WTC11 (cell line): Measurements from ENCODE around the gene EVA1A. TPM values are rescaled to one million over a fixed set of nuclear protein-coding genes. Genes with fewer than 3 reads are reported as not detected.

Experiments used
- ATAC-seq: fragments of 200-7000 bp; cut with Tn5 transposase; 2 replicates; pipeline ENCODE4 v1.10.0; 2021; ENCODE audit warnings: mild to moderate bottlenecking, moderate library complexity
- CTCF ChIA-PET: fragments of 300-600 bp; sonication (Branson Sonifier 250); formaldehyde crosslinking; loops from one replicate; lab custom pipeline; 2021; ENCODE audit warnings: antibody characterized with exemption; lab: Charles Lee
- POLR2A ChIA-PET: fragments of 350-600 bp; sonication (Branson Sonifier 250); formaldehyde crosslinking; loops from one replicate; lab custom pipeline; 2021; ENCODE audit warnings: antibody characterized with exemption; lab: Charles Lee
- DNase-seq: peaks from one replicate; pipeline ENCODE4 v3.0.0; 2021; ENCODE audit warnings: low spot score
- H3K27ac Mint-ChIP-seq: 2 replicates; pipeline ENCODE4 v1.8.0; 2021; ENCODE audit warnings: mixed read lengths
- H3K27me3 Mint-ChIP-seq: 2 replicates; pipeline ENCODE4 v1.8.0; 2021; ENCODE audit warnings: low read depth, mild to moderate bottlenecking, moderate library complexity, mixed read lengths
- H3K36me3 Mint-ChIP-seq: 2 replicates; pipeline ENCODE4 v1.8.0; 2021; ENCODE audit warnings: mixed read lengths
- H3K4me1 Mint-ChIP-seq: 2 replicates; pipeline ENCODE4 v1.8.0; 2022; ENCODE audit warnings: mixed read lengths
- H3K4me3 Mint-ChIP-seq: 2 replicates; pipeline ENCODE4 v1.8.0; 2021; ENCODE audit warnings: mild to moderate bottlenecking, moderate library complexity, mixed read lengths
- H3K9me3 Mint-ChIP-seq: 2 replicates; pipeline ENCODE4 v1.8.0; 2021; ENCODE audit warnings: mixed read lengths
- ARID4B ChIP-seq: sonication (generic); formaldehyde crosslinking; IDR thresholded peaks from 2 replicates; pipeline ENCODE4 v1.8.0; 2023; ENCODE audit warnings: missing genetic modification reagents, mild to moderate bottlenecking, borderline replicate concordance
- CREB1 ChIP-seq: sonication (generic); formaldehyde crosslinking; IDR thresholded peaks from 2 replicates; pipeline ENCODE4 v1.8.0; 2023; ENCODE audit warnings: mild to moderate bottlenecking, missing genetic modification reagents
- E2F1 ChIP-seq: sonication (generic); formaldehyde crosslinking; IDR thresholded peaks from 2 replicates; pipeline ENCODE4 v1.8.0; 2022; ENCODE audit warnings: mild to moderate bottlenecking, missing genetic modification reagents
- ERG ChIP-seq: fragments of 250-450 bp; sonication (Bioruptor Pico); IDR thresholded peaks from 2 replicates; pipeline ENCODE4 v1.8.0; 2021; ENCODE audit warnings: mild to moderate bottlenecking
- FOXJ3 ChIP-seq: sonication (generic); formaldehyde crosslinking; IDR thresholded peaks from 2 replicates; pipeline ENCODE4 v1.9.0; 2021; ENCODE audit warnings: missing genetic modification reagents, mild to moderate bottlenecking, borderline replicate concordance
- GRHL2 ChIP-seq: fragments of 250-450 bp; sonication (Bioruptor Pico); IDR thresholded peaks from 2 replicates; pipeline ENCODE4 v1.8.0; 2022; ENCODE audit warnings: mild to moderate bottlenecking, moderate library complexity; ENCODE audit not compliant: insufficient replicate concordance, severe bottlenecking
- MXD4 ChIP-seq: fragments of 250-450 bp; sonication (Bioruptor Pico); IDR thresholded peaks from 2 replicates; pipeline ENCODE4 v1.8.0; 2021; ENCODE audit warnings: mild to moderate bottlenecking, moderate library complexity, borderline replicate concordance
- MYBL2 ChIP-seq: sonication (generic); formaldehyde crosslinking; IDR thresholded peaks from 2 replicates; pipeline ENCODE4 v1.8.1; 2023; ENCODE audit warnings: mild to moderate bottlenecking, moderate library complexity, missing genetic modification reagents
- NFYB ChIP-seq: sonication (generic); formaldehyde crosslinking; conservative IDR thresholded peaks from 2 replicates; pipeline ENCODE4 v1.8.0; 2022; ENCODE audit warnings: low read depth, missing genetic modification reagents
- NR2C2 ChIP-seq: sonication (generic); formaldehyde crosslinking; IDR thresholded peaks from 2 replicates; pipeline ENCODE4 v1.8.0; 2022; ENCODE audit warnings: mild to moderate bottlenecking, missing genetic modification reagents
- NR3C1 ChIP-seq: sonication (generic); formaldehyde crosslinking; conservative IDR thresholded peaks from 2 replicates; pipeline ENCODE4 v1.8.1; 2023; ENCODE audit warnings: low read depth, mild to moderate bottlenecking, missing genetic modification reagents
- RELA ChIP-seq: sonication (generic); formaldehyde crosslinking; IDR thresholded peaks from 2 replicates; pipeline ENCODE4 v1.8.1; 2022; ENCODE audit warnings: missing genetic modification reagents, mild to moderate bottlenecking, borderline replicate concordance
- RORB ChIP-seq: fragments of 250-450 bp; sonication (Bioruptor Pico); IDR thresholded peaks from 2 replicates; pipeline ENCODE4 v1.9.0; 2021; ENCODE audit warnings: mild to moderate bottlenecking
- TEAD1 ChIP-seq: sonication (generic); formaldehyde crosslinking; IDR thresholded peaks from 2 replicates; pipeline ENCODE4 v1.8.0; 2022; ENCODE audit warnings: mild to moderate bottlenecking, missing genetic modification reagents
- ZNF138 ChIP-seq: sonication (generic); formaldehyde crosslinking; conservative IDR thresholded peaks from 2 replicates; pipeline ENCODE4 v1.8.1; 2022; ENCODE audit warnings: mild to moderate bottlenecking, moderate library complexity, missing genetic modification reagents
- ZNF396 ChIP-seq: fragments of 250-450 bp; sonication (Bioruptor Pico); IDR thresholded peaks from 2 replicates; pipeline ENCODE4 v1.8.0; 2021; ENCODE audit warnings: mild to moderate bottlenecking, moderate library complexity, borderline replicate concordance
- ZNF416 ChIP-seq: fragments of 250-450 bp; sonication (Bioruptor Pico); IDR thresholded peaks from 2 replicates; pipeline ENCODE4 v1.9.0; 2021; ENCODE audit warnings: mild to moderate bottlenecking, inconsistent platforms
- ZNF532 ChIP-seq: fragments of 250-450 bp; sonication (Bioruptor Pico); IDR thresholded peaks from 2 replicates; pipeline ENCODE4 v1.9.0; 2021; ENCODE audit warnings: mild to moderate bottlenecking, borderline replicate concordance
- total RNA-seq: library from RNA; stranded (reverse); gene quantifications from 3 replicates; pipeline ENCODE4 v1.2.3, GENCODE V29; 2021
- TF ChIP-seq, protein P1 (sequence below): sonication (generic); formaldehyde crosslinking; IDR thresholded peaks from 2 replicates; pipeline ENCODE4 v1.8.0; 2022; ENCODE audit warnings: mild to moderate bottlenecking, missing genetic modification reagents
- TF ChIP-seq, protein P2 (sequence below): sonication (generic); formaldehyde crosslinking; IDR thresholded peaks from 2 replicates; pipeline ENCODE4 v1.8.1; 2023; ENCODE audit warnings: mild to moderate bottlenecking, moderate library complexity, missing genetic modification reagents

Gene EVA1A
- total RNA-seq, 1 experiment from 2014 or later: 4.1 TPM

DNA sequence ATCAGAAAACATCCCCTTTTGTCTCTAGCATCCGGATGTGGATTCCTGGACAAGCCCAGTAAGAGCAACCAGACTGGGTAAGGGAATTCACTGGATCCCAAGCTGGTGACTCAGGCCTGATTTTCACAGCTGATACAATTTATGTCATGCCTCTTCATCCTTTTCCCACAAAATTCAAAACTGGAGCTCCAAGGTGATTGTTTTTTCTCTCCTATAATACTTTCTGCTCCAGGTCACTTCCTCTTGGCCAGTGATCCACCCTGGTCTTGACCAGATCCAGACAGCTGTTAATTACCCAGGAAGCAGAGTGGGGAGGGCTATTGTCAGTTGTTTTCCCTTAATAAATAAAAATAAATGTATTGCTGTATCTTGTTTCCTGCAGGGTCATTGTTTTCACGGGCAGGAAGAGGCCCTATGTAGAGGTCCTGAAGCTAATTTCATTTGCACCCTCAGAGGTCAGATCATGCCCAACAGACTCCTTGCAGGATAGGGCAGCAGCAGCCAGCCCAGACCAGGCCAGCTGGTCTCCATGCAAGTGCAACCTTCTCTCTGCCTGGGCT, 57.6 kb downstream of the EVA1A start:
- ChIA-PET POLR2A (no interaction called here), CTCF (no interaction called here)
- Mint-ChIP-seq H3K4me3 (no peak overlapping the region), H3K36me3 (peaks cover 19% of the 10 kb centered on the region), H3K27ac (no peak overlapping the region), H3K27me3 (no peaks in the 10 kb centered on the region), H3K9me3 (peaks cover 22% of the 10 kb centered on the region), H3K4me1 (no peaks in the 10 kb centered on the region)
- no peak for ATAC-seq
- TF ChIP-seq ZNF532 (CRISPR knock-in tag) (no peak), GRHL2 (CRISPR knock-in tag) (no peak), NR2C2 (CRISPR knock-in tag) (no peak), ZNF396 (no peak), NR3C1 (CRISPR knock-in tag) (no peak), FOXJ3 (CRISPR knock-in tag) (no peak), ERG (CRISPR knock-in tag) (no peak), RELA (CRISPR knock-in tag) (no peak), ARID4B (CRISPR knock-in tag) (no peak), MXD4 (CRISPR knock-in tag) (no peak), MYBL2 (CRISPR knock-in tag) (no peak), ZNF138 (CRISPR knock-in tag) (no peak), RORB (CRISPR knock-in tag) (no peak), ZNF416 (CRISPR knock-in tag) (no peak), NFYB (no peak), E2F1 (CRISPR knock-in tag) (no peak), TEAD1 (no peak), CREB1 (CRISPR knock-in tag) (no peak)
- TF ChIP-seq, protein P1, sequence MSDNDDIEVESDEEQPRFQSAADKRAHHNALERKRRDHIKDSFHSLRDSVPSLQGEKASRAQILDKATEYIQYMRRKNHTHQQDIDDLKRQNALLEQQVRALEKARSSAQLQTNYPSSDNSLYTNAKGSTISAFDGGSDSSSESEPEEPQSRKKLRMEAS (CRISPR knock-in tag): no peak
- TF ChIP-seq, protein P2, sequence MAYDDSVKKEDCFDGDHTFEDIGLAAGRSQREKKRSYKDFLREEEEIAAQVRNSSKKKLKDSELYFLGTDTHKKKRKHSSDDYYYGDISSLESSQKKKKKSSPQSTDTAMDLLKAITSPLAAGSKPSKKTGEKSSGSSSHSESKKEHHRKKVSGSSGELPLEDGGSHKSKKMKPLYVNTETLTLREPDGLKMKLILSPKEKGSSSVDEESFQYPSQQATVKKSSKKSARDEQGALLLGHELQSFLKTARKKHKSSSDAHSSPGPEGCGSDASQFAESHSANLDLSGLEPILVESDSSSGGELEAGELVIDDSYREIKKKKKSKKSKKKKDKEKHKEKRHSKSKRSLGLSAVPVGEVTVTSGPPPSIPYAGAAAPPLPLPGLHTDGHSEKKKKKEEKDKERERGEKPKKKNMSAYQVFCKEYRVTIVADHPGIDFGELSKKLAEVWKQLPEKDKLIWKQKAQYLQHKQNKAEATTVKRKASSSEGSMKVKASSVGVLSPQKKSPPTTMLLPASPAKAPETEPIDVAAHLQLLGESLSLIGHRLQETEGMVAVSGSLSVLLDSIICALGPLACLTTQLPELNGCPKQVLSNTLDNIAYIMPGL (CRISPR knock-in tag): no peak
- no peak for DNase-seq
